HG03342 (cell line): ENCODE measurements around the gene CHST15.

Source experiments
- ATAC-seq: cut with Tn5 transposase; IDR thresholded peaks from one replicate; pipeline ENCODE4 v1.9.1; 2021; ENCODE audit warnings: mild to moderate bottlenecking, moderate library complexity; ENCODE audit not compliant: unreplicated experiment

The CHST15 gene

GRCh38 chr10:124003481-124003870 lies 89.9 kb downstream of the CHST15 start:
- ATAC-seq, result no peak

DNA sequence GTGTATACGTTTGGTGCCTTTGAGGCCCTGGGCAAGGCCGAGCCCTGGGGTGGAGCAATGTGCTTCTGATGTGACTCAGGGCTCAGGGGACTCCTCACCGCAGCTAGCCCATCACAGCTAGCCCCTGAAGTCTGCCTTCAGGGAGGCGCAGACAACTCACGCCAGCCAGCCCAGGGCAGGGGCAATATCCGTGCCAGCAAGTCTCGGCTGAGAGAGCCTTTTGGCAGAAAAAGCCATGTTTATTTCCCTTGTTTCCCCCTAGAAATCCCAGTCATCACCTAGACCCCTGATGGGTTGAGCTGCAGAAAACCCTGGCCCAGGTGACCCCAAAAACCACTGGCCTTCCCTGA lies 90.4 kb downstream of the CHST15 start:
- ATAC-seq, result no peak

- ATAC-seq, result no peak
Observed at GRCh38 chr10:124002391-124003069, 90.9 kb downstream of the CHST15 start.

DNA sequence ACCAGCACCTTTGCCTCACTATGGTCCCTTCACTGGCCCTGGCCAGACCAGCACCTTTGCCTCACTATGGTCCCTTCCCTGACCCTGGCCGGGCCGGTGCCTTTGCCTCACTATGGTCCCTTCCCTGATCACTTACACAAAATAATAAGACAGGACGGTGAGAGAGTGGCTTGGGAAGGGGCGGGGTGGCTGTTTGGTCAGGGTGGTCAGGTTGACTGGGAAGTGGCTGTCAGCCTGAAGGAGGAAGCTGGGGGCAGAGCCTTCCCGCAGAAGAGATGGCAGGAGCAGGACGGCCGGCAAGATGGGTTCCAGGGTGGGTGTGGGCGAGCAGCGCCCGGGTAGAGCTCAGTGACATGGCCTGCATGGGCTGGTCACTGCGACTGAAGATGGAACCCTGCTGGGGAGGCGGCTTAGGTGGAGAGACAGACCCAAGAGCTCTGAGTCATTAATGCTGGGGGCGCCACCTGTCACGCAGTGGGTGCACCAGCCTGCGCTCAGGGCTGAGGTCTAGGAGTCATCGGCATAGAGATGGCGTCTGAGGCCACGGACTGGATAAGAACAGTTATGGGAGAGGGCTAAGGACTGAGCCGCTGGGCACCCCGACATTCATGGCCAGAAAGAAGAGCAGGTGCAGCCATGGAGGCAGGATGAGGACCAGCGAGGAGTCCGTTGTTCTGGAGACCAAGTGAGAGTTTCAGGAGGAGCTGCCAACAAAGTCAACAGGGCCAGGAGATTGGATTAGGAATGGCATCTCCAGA lies 91.8 kb downstream of the CHST15 start:
- ATAC-seq, result no peak

- ATAC-seq, result no peak
Observed at GRCh38 chr10:124000792-124001201, 92.6 kb downstream of the CHST15 start.

GRCh38 chr10:123999956-124000615 lies 93.3 kb downstream of the CHST15 start:
- ATAC-seq, result no peak

DNA sequence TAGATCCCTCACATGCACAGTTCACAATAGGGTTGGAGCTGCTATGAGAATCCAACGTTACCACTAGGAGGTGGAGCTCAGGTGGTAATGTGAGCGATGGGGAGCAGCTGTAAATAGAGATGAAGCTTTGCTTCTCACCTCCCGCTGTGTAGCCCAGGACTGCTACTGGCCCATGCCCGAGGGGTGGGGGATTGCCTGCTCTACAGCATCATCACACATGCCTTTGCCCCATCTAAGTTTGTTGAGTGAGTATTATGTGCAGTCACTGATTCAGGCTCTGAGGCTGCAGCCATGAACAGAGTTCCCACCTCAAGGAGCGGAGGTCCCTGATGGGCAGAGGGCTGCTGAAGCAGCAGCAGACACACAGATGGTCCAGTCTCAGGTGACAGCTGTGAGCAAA lies 94.1 kb downstream of the CHST15 start:
- ATAC-seq, result no peak

- no peak for ATAC-seq
Observed at GRCh38 chr10:123998197-123999141, 94.9 kb downstream of the CHST15 start.

- ATAC-seq, result no peak
Observed at GRCh38 chr10:123997486-123998196, 95.8 kb downstream of the CHST15 start.

GRCh38 chr10:123997013-123997412 lies 96.4 kb downstream of the CHST15 start:
- ATAC-seq, result no peak

DNA sequence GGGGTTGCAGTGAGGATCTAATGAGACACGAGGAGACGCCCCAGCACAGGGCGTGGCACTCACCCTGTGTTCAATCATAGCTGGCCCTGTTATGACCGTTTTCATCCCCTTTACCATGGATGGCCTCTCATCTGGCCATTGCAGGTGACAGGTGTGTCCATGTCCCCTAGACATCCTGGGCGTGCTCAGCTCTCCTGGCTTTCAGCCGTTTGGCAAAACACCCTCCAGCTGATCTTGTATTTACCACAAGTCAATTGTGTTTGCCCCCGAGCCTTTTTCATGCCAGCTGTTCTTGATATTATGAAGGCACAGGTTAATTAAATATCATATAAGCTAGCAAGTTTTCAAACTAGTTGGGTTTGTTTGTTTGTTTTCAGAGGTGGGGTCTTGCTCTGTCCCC lies 97.1 kb downstream of the CHST15 start:
- no peak for ATAC-seq

DNA sequence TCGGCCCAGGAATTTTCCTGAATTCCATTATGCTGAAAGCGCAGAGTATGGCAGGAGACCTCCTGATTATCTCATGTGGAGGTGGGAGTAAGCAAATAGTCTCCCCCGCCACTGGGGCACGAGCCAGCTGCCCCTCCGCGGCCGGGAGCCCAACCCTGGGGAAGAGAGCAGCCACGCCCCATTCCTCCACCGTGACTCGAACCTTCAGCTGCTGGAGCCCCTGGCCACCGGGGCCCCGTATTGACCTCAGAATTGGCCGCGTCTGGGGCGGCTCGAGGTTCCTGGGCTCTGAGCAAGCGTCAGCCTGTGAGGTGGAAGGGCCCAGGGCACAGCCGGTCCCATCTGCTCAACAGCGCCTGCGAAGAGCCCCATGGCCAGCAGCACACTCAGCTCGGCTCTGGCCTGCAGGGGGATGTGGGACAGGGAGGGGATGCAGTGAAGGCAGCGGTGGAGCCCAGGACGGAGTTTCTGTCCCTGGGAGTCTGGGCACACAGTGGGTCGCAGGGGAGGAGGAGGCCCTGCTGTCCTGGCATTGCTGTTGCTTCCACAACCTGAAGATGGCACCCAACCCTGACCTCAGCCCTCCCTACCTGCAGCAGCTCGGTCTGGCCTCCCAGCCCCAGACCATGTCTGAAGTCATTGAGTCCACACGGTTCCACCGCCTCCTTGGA lies 97.8 kb downstream of the CHST15 start:
- ATAC-seq, result no peak

- no peak for ATAC-seq
Observed at GRCh38 chr10:123995082-123995460, 98.3 kb downstream of the CHST15 start.

DNA sequence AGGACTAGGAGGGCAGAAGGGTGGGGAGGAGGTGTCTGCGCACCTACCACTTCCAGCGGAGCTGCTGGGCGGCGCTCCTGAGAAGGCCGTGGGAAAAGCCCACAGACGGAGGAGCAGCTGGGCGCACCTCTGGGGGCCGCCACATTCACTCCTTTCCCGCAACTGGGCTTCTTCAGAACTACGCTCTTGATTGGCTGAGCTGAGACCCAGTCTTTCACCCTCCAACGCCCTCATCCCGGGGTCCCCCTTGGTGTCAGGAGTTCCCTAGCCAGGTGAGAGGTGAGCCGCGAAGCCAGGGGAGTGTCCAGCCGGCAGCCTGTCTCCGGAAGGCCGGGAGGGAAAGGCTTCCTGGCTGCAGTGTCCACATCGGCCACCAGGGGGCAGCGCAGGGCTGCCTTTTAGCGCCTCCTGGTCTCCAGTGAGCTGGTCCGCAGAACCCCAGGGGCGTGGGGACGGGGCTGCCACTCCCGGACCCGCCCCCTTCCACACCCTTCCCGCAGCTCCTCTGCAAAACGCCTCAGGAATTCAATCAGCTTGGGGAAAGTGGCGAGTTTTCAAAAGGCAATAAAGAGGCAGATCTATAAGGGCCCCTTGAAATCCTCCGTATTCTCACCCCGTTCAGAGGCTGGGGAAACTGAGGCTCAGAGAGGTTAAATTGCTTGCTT lies 98.8 kb downstream of the CHST15 start:
- ATAC-seq, result peak; percentile 57

- ATAC-seq, result no peak
Observed at GRCh38 chr10:123993534-123994416, 99.6 kb downstream of the CHST15 start.

- ATAC-seq, result no peak
Observed at GRCh38 chr10:123991611-123992570, 101.5 kb downstream of the CHST15 start.

DNA sequence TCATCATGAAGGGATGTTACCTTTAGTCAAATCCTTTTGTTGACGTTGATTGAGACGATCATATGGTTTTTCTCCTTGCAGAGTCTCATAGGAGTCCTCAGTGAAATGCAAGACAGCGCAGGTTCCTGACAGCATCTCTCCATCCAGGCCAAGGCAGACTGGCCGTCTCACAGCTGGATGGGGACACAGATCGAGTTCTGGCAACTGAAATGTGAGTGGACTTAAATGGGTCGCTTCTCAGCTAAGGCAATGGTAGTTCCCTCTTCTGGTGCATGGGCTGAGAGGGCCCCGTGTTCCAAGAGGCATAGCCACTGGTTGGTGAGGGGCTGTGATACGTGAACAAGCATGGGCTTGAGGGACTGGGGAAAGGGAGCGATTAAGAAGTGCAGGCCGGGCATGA lies 102.5 kb downstream of the CHST15 start:
- ATAC-seq, result no peak
